ENCODE results near the gene GPC3.
"Not testable (repeated sequence)": the region's sequence is repeated elsewhere in the genome, so short reads cannot be mapped to it uniquely, and the experiment has no call there.

The GPC3 gene

DNA sequence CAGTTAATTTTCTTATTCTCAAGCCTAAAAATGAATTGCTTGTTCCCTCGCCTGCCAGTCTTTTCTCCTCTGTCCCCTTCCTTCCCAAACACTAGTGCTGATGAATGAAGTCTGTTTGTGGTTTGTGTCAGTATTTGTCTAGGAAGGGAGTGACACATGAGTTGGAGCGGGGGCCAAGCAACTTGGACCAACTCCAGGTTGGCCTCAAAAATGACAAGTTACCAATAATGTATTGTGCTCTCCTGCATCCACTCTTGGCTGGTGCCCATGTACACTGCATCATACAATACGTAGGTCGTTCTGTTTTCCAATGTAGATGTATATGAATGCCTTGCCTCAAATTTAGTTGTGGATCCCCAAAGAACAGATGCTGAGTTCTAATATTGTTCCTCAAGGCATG lies 347.1 kb downstream of the GPC3 start:
- no peak for DNase-seq

DNA sequence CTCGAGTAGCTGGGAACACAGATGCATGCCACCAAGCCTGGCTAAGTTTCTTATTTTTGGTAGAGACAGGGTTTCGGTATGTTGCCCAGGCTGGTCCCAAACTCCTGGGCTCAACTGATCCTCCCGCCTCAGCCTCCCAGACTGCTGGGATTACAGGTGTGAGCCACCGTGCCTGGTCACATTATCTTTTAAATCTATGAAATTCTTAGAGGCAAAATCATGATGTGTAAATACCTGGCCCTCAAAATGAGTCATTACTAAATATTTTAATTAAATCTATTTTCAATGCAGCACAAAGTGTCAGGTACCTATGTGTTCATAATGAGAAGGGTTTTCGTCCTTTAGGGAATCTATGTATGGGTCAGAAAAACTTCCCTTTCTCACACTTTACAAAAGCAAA lies 347.6 kb downstream of the GPC3 start:
- no peak for DNase-seq

GRCh38 chrX:133636009-133636408 lies 349.4 kb downstream of the GPC3 start:
- no peak for DNase-seq

- no peak for DNase-seq
These were observed 351.0 kb downstream of the GPC3 start for GRCh38 chrX:133634416-133634815.

DNA sequence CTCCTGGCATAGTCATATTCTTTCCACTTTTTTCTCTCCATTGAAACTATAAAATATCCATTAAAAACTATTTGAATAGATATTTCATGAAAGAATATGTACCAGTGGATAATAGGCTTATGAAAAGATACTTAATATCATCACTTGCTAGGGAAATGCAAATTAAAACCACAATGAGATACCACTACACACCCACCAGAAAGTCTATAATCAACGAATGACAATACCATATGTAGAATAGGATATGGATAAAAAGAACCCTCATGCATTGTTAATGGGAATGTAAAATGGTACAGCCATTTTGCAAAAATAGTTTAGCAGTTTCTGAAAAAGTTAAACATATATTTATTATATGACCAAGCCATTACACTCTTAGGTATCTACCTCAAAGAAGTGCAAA lies 351.4 kb downstream of the GPC3 start:
- DNase-seq = no peak

GRCh38 chrX:133633162-133633561 lies 352.2 kb downstream of the GPC3 start:
- no peak for DNase-seq

DNA sequence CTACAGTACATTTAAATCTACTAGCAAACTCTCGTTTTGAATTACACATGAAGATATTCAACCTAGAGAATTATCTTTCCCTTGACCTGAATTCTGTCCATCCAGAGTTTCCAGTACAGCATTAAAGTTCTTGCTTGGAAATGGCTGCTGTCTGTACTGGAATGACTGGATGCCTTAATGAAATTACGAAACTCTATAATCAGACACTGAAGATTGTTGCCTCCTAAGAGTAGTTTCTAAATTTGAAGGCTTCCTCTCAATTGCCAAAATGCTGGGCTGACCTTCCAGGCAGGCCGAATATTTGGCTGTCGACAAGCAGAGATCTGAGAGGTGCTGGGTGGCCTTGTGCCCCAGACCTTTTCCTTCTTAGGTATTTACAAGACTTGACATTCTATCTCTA lies 355.0 kb downstream of the GPC3 start:
- DNase-seq = no peak

- DNase-seq = no peak
These were observed 357.7 kb downstream of the GPC3 start for GRCh38 chrX:133627673-133628072.

DNA sequence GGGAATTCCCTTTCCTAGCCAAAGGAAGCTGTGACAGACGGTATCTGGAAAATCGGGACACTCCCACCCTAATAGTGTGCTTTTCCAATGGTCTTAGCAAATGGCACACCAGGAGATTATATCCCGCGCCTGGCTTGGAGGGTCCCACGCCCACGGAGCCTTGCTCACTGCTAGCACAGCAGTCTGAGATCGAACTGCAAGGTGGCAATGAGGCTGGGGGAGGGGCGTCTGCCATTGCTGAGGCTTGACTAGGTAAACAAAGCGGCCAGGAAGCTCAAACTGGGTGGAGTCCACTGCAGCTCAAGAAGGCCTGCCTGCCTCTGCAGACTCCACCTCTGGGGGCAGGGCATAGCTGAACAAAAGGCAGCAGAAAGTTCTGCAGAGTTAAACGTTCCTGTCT lies 364.0 kb downstream of the GPC3 start:
- not testable (repeated sequence) for DNase-seq

DNA sequence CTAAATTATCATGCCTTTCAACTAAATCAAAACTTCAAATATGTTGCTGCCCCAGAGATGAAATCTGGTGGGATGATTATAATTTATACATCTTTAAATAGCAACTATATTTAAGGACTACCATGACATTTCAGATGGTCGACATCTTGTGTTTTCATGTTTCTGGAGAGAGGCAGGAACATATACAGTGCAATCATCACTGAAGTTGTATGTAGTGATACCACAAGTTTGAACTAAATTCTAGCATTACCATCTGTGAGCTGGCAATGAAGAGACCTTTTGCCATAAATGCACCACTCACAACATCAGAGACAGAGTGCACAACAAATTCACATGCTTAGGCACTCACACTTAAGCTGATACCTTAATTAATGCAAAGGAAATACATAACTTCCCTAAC lies 373.7 kb downstream of the GPC3 start:
- DNase-seq = no peak

DNA sequence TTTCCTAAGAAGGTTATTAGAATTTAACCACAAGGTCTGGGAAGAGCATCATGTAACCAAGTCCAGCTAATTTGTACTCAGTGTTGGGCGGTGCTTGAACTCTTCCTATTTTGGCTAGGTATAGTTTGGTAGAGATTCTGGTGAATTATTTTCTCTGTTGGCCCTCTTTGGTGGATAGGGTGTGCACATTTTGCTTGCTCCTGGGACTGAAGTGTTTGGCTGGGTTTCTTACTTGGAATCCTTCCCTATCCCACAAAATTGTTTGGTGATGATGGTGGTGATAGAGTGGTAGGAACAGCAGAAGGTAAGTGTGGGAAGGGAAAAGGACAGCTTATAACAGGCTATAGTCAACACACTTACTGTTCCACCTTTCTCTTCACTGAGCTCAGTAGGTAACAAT lies 375.3 kb downstream of the GPC3 start:
- DNase-seq = no peak

- no peak for DNase-seq
These were observed 376.2 kb downstream of the GPC3 start for GRCh38 chrX:133609166-133609565.

- no peak for DNase-seq
These were observed 377.0 kb downstream of the GPC3 start for GRCh38 chrX:133608406-133608805.

DNA sequence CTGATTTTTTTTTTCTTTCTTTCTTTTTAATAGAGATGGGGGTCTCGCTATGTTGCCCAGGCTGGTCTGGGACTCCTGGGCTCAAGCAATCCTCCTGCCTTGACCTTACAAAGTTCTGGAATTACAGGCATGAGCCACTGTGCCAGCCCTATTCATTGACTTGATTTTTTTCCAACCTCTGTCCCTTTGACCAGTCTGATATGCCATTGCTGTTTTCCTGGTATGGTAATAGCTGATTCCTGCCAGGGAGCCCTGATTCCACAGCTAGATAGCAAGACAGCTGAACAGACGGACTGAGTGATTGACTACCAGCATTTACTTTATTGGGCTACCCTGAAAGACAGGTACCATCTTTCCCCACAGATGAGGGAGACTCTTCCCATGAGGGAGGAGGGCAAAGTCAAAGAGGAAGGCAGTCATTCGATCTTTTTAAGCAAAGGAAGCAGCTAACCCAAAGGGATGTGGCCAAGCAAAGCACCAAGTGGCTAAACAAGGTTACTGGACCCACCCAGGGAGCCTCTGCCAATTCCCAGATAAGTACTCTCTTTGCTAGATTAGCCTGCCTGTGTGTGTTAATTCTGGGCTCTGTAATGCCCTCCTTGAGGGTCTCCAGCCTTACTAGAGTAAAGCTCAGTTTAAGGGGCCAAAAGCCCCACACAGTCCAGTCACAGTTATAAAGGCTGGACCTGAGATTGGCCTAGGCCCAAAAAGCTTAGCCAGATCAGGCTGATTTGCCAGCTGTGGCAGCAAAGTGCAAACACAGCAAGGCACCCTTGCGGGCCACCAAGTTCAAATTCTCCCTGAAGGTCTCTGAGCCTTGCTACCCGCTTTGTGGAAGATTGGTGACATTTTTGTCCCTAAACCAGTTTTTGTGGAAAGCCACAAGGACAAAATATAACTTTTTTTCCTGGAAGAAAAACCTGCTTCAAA lies 377.7 kb downstream of the GPC3 start:
- no peak for DNase-seq

DNA sequence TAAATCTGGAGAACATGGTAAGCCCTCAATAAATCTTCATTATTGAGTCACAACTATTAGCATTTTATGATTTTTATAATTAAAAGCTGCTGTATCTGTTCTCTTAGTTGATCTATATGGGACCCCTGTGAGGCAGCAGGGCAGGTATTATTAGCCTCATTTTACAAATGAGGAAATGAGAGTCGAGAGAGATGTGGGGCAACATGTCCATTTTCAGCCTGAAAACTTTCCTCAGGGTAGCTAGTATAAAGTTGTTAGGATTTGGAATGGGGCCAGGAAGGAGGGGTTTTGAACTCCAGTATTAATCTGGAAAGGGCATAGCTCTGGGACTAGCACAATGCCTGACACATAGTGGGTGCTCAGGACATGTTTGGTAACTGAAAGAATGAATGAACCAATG lies 378.4 kb downstream of the GPC3 start:
- no peak for DNase-seq

- no peak for DNase-seq
These were observed 380.6 kb downstream of the GPC3 start for GRCh38 chrX:133604801-133605200.

- DNase-seq = no peak
These were observed 382.5 kb downstream of the GPC3 start for GRCh38 chrX:133602881-133603280.

- no peak for DNase-seq
These were observed 384.3 kb downstream of the GPC3 start for GRCh38 chrX:133601116-133601515.

GRCh38 chrX:133600536-133600935 lies 384.9 kb downstream of the GPC3 start:
- no peak for DNase-seq

DNA sequence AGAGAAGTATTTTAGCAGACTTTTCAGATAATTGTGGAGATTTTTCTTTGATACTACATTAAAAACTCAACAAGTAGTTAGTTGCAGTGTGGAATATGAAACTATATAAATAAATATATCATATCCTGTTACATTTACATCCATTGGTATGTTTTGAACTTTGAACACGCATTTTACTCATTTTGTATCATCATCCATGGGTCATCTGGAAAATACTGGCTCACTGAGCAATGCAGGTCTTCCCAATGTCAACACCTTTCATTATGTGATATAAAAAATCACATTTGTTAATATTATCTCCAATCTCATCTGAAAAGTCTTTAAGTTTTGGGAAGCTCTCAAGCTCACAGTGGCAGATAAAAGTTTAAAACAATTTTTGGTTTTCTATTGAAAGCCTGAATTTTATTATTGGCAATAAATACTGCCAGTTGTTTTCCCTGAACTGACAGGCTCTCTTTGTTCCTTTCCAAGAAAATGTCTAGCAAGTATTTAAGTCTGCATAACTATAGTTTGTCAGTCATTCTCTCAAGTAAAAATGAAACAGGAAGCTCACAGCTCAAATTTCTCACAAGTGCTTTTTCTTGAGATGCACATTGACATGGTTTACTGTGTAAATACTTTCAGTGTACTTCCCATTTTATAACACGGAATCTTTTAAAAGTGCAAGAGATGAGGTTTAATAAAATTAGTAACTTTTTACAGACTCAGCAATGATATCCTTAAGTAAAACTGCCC lies 386.6 kb downstream of the GPC3 start:
- DNase-seq = no peak

DNA sequence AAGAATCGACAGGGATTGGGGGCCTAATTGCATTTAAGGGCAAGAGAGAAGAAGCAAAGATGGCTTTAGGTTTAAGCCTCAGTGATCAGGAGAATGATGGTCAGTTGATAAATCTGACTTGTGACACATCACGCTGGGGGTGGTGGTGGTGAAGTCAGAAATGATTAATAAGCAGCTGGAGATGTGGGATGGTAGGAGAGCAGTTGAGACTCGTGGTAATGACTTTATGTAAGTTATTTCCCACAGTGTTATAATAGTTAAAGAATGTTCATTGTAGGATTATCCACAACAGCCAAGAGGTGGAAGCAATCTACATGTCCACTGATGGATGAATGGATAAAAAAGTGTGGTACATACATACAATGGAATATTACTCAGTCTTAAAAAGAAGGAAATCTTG lies 391.2 kb downstream of the GPC3 start:
- no peak for DNase-seq

GRCh38 chrX:133593531-133593930 lies 391.9 kb downstream of the GPC3 start:
- DNase-seq = no peak

DNA sequence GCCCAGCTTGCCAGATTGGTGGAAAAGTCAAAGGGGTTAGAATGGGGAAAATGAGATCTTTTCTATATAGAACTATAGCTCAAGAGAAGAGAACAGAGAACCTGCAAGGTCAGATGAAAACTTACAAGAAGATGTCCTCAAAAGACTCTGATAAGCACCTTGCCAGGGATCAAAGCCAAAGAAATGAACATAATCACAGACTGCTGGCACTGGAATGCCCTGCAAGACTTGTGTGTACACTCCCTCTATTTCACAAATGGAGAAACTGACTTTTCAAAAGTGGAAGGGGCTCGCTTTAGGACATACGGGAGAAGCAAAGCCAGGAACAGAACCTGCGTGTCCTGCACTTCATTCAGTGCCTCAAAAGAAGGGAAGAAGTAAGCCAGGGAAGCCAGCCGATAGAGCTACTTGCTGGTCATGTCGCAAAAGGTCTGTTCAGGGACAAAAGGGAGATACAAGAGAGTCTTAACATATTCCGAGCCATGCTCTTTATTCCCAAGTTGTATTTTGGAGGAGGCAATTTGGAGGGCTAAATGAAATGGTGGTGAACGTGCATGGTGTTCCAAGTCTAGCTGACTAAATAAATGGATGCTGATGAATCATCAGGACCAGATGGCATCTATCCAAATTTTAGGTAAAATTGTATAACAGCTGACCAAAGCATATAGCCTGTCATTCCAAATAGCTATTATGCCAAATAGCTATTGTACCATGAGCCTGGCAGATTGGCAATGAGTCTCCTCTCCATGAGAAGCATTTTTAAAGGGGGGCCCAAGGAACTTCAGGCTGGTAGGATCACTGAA lies 394.5 kb downstream of the GPC3 start:
- DNase-seq = no peak
